PC-3 (cell line): Measurements from ENCODE around the gene COPS3.

Experiments used
- CTCF ChIP-seq: fragments of 300-600 bp; sonication (generic); conservative IDR thresholded peaks from 2 replicates; pipeline ENCODE4 v1.5.1; 2017; ENCODE audit warnings: antibody characterized with exemption, low read depth, mild to moderate bottlenecking, low read length
- EZH2 ChIP-seq: fragments of 300-600 bp; sonication (generic); IDR thresholded peaks from one replicate; pipeline ENCODE4 v1.6.1; 2017; ENCODE audit warnings: antibody characterized with exemption, mild to moderate bottlenecking, low read length; ENCODE audit not compliant: unreplicated experiment
- EZH2phosphoT487 ChIP-seq: fragments of 300-600 bp; sonication (generic); IDR thresholded peaks from 2 replicates; pipeline ENCODE4 v1.6.1; 2018; ENCODE audit warnings: mild to moderate bottlenecking, antibody characterized with exemption, low read length, borderline replicate concordance

- TF ChIP-seq CTCF, result no peak
- no peak for TF ChIP-seq EZH2
- TF ChIP-seq EZH2phosphoT487, result no peak
These were observed 79.1 kb downstream of the COPS3 start for GRCh38 chr17:17201907-17202306.
